Retina (tissue), 1 donor: Measurements from ENCODE around the gene NFATC2.
"Not testable (repeated sequence)": the region's sequence is repeated elsewhere in the genome, so short reads cannot be mapped to it uniquely, and the experiment has no call there.

Source experiments
- DNase-seq: peaks from one replicate; pipeline ENCODE4 v3.0.0-alpha.2; 2016

NFATC2 gene

GRCh38 chr20:51567622-51568021 is 25.1 kb upstream of the NFATC2 start:
- DNase-seq: no peak

GRCh38 chr20:51566594-51566993 is 24.1 kb upstream of the NFATC2 start:
- no peak for DNase-seq

GRCh38 chr20:51565298-51566144 is 23.0 kb upstream of the NFATC2 start:
- DNase-seq: no peak

GRCh38 chr20:51563486-51564332 is 21.2 kb upstream of the NFATC2 start:
- peak; percentile 19 for DNase-seq

- no peak for DNase-seq
Observed at GRCh38 chr20:51563174-51563485, 20.6 kb upstream of the NFATC2 start.

GRCh38 chr20:51562332-51563173 is 20.0 kb upstream of the NFATC2 start:
- DNase-seq: peak; percentile 88

GRCh38 chr20:51562027-51562331 is 19.5 kb upstream of the NFATC2 start:
- no peak for DNase-seq

- no peak for DNase-seq
Observed at GRCh38 chr20:51560550-51561307, 18.2 kb upstream of the NFATC2 start.

GRCh38 chr20:51560042-51560441 is 17.5 kb upstream of the NFATC2 start:
- no peak for DNase-seq

GRCh38 chr20:51554538-51555165 is 12.1 kb upstream of the NFATC2 start:
- no peak for DNase-seq

- no peak for DNase-seq
Observed at GRCh38 chr20:51553897-51554486, 11.5 kb upstream of the NFATC2 start.

GRCh38 chr20:51551186-51551585 is 8.7 kb upstream of the NFATC2 start:
- DNase-seq: no peak

GRCh38 chr20:51549474-51549873 is 7.0 kb upstream of the NFATC2 start:
- no peak for DNase-seq

- DNase-seq: no peak
Observed at GRCh38 chr20:51547951-51548350, 5.4 kb upstream of the NFATC2 start.

- DNase-seq: no peak
Observed at GRCh38 chr20:51545515-51545914, 3.0 kb upstream of the NFATC2 start.

- DNase-seq: no peak
Observed at GRCh38 chr20:51543422-51543788, 886 bp upstream of the NFATC2 start.

- peak; percentile 23 for DNase-seq
Observed at GRCh38 chr20:51542033-51542570, 417 bp downstream of the NFATC2 start.

GRCh38 chr20:51541189-51542032 is 1.1 kb downstream of the NFATC2 start:
- peak; percentile 33 for DNase-seq

GRCh38 chr20:51540580-51540979 is 1.9 kb downstream of the NFATC2 start:
- DNase-seq: no peak

GRCh38 chr20:51540074-51540473 is 2.4 kb downstream of the NFATC2 start:
- DNase-seq: not testable (repeated sequence)
